Kidney glomerular epithelial cell (primary cell): ENCODE data around the gene BIRC6.
"Not testable (repeated sequence)": the region's sequence is repeated elsewhere in the genome, so short reads cannot be mapped to it uniquely, and the experiment has no call there.

ENCODE experiments used
- DNase-seq: peaks from one replicate; lab custom pipeline; 2025; lab: John Stamatoyannopoulos, UW

Gene BIRC6

GRCh38 chr2:32504877-32505478 is 148.2 kb downstream of the BIRC6 start:
- no peak for DNase-seq

GRCh38 chr2:32506446-32506845 is 149.6 kb downstream of the BIRC6 start:
- DNase-seq, result no peak

DNA sequence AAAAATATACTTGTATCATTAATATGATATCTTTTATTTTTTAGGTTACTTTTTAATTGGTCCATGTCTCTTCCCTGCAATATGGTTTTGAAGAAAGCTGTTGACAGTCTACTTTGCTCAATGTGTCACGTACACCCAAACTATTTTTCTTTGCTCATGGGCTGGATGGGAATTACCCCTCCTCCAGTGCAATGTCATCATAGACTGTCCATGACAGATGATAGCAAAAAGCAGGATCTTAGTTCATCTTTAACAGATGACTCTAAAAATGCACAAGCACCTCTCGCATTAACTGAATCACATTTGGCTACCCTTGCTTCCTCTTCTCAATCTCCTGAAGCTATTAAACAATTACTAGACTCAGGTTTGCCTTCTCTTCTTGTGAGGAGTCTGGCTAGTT is 158.1 kb downstream of the BIRC6 start:
- no peak for DNase-seq

DNA sequence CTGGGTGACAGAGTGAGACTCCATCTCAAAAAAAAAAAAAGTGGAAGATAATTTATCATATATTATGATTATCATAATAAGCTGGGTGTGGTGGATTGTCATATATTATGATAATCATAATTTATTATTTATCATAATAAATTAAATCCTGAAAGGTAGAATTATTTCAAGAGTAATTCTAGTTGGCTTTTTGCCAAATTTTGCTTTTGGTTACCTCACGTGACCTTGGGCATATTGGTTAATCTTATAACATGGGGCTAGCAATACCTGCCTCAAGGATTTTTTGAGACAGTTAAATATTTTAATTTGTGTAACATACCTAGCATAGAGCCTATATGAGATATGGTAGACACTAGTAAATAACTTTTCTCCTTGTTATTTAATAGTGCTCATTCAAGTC is 159.7 kb downstream of the BIRC6 start:
- no peak for DNase-seq

- DNase-seq, result no peak
Measured at GRCh38 chr2:32522770-32523169, 165.9 kb downstream of the BIRC6 start.

- DNase-seq, result no peak
Measured at GRCh38 chr2:32523686-32524085, 166.9 kb downstream of the BIRC6 start.

DNA sequence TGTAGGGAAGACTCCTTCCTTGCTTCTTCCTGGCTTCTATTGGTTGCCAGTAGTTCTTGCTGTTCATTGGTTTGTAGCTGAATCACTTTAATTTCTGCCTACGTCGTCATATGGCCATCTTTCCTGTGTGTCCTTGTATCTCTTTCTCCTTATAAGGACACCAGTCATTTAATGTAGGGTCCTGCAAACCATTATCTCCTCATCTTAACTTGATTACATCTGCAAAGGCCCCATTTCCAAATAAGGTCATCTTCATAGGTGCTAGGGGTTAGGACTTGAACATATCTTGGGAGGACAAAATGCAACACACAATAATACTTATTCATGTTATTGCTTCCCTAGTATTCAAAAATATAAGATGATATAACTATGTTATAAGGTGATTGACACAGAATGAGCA is 175.5 kb downstream of the BIRC6 start:
- no peak for DNase-seq

- DNase-seq, result no peak
Measured at GRCh38 chr2:32532961-32533360, 176.1 kb downstream of the BIRC6 start.

GRCh38 chr2:32534831-32535230 is 178.0 kb downstream of the BIRC6 start:
- DNase-seq, result no peak

GRCh38 chr2:32538735-32539134 is 181.9 kb downstream of the BIRC6 start:
- no peak for DNase-seq

- DNase-seq, result not testable (repeated sequence)
Measured at GRCh38 chr2:32552483-32552882, 195.7 kb downstream of the BIRC6 start.

- DNase-seq, result peak; percentile 35
Measured at GRCh38 chr2:32553829-32554432, 197.1 kb downstream of the BIRC6 start.

- no peak for DNase-seq
Measured at GRCh38 chr2:32558492-32558891, 201.7 kb downstream of the BIRC6 start.

- DNase-seq, result no peak
Measured at GRCh38 chr2:32559136-32559535, 202.3 kb downstream of the BIRC6 start.

- no peak for DNase-seq
Measured at GRCh38 chr2:32562906-32563305, 206.1 kb downstream of the BIRC6 start.

GRCh38 chr2:32564417-32565035 is 207.7 kb downstream of the BIRC6 start:
- DNase-seq, result no peak

DNA sequence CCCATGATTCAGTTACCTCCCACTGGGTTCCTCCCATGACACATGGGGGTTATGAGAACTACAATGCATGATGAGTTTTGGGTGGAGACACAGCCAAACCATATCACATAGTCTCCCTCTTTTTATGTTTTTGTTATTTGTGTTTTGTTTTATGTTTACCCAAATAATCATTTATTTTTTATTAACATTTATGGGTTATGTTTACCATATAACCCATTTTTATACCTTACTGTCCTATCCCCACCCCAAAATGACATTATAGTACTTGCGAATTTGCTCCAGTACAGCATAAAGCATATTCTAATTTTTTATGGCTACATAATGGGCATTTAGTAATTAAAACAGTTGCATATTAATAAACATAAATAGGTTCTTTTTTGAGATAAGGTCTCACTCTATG is 209.1 kb downstream of the BIRC6 start:
- DNase-seq, result no peak

- no peak for DNase-seq
Measured at GRCh38 chr2:32572030-32572429, 215.2 kb downstream of the BIRC6 start.

DNA sequence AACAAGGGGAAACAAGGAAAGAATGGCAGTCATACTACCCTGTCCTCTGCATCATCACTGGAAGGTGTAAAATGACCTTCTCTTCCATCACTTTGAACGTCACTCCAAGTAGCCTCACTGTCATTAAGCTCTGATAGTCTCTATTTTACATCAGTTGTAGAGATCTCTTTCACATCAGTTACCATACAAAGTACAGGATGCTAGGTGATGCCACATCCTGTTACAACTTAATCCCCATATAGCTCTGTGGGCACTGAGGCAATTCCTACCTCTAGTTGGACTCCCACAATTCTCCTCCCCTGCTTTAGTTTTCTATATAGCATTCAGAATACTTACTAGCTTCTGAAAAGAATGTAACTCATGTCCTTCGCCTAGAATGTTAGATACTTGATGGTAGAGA is 215.9 kb downstream of the BIRC6 start:
- no peak for DNase-seq

GRCh38 chr2:32591669-32592463 is 235.0 kb downstream of the BIRC6 start:
- DNase-seq, result no peak

GRCh38 chr2:32594573-32594972 is 237.8 kb downstream of the BIRC6 start:
- no peak for DNase-seq

DNA sequence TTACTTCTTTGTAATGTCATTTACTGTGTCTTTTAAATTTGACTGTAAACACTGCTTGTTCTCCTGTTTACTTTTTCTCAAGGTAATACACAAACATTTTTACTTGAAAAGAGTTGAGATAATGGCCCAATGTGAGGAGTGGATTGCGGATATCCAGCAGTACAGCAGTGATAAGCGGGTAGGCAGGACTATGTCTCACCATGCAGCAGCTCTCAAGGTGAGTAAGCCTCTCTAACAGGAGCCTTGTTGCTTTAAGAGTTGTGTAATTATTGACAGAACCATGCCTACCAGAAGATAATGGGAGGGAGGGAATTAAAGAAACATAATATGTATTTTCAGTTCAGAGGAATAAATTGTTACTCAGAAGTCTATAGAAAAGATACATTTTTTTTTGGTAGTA is 254.5 kb downstream of the BIRC6 start:
- peak; percentile 32 for DNase-seq

GRCh38 chr2:32611771-32612170 is 254.9 kb downstream of the BIRC6 start:
- no peak for DNase-seq
